ES-I3 (cell line): Measurements from ENCODE around the gene LRIG1.
A peak's percentile ranks its signal among the peaks of the same experiment; 100 is the strongest.

Experiments
- H3K36me3 ChIP-seq: 2 replicates; pipeline ENCODE4 v1.6.1; 2013; ENCODE audit warnings: mild to moderate bottlenecking, low read length, control low read depth, moderate library complexity; ENCODE audit not compliant: insufficient read depth
- H3K4me1 ChIP-seq: 2 replicates; pipeline ENCODE4 v1.6.1; 2013; ENCODE audit warnings: mild to moderate bottlenecking, control low read depth, low read length; ENCODE audit not compliant: insufficient read depth
- H3K9ac ChIP-seq: 2 replicates; pipeline ENCODE4 v1.6.1; 2013; ENCODE audit warnings: low read depth, mild to moderate bottlenecking, low read length, moderate library complexity
- H3K9me3 ChIP-seq: 2 replicates; pipeline ENCODE4 v1.6.1; 2013; ENCODE audit warnings: mild to moderate bottlenecking, low read length, moderate library complexity; ENCODE audit not compliant: control insufficient read depth, insufficient read depth

The LRIG1 gene, protein sequence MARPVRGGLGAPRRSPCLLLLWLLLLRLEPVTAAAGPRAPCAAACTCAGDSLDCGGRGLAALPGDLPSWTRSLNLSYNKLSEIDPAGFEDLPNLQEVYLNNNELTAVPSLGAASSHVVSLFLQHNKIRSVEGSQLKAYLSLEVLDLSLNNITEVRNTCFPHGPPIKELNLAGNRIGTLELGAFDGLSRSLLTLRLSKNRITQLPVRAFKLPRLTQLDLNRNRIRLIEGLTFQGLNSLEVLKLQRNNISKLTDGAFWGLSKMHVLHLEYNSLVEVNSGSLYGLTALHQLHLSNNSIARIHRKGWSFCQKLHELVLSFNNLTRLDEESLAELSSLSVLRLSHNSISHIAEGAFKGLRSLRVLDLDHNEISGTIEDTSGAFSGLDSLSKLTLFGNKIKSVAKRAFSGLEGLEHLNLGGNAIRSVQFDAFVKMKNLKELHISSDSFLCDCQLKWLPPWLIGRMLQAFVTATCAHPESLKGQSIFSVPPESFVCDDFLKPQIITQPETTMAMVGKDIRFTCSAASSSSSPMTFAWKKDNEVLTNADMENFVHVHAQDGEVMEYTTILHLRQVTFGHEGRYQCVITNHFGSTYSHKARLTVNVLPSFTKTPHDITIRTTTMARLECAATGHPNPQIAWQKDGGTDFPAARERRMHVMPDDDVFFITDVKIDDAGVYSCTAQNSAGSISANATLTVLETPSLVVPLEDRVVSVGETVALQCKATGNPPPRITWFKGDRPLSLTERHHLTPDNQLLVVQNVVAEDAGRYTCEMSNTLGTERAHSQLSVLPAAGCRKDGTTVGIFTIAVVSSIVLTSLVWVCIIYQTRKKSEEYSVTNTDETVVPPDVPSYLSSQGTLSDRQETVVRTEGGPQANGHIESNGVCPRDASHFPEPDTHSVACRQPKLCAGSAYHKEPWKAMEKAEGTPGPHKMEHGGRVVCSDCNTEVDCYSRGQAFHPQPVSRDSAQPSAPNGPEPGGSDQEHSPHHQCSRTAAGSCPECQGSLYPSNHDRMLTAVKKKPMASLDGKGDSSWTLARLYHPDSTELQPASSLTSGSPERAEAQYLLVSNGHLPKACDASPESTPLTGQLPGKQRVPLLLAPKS

DNA sequence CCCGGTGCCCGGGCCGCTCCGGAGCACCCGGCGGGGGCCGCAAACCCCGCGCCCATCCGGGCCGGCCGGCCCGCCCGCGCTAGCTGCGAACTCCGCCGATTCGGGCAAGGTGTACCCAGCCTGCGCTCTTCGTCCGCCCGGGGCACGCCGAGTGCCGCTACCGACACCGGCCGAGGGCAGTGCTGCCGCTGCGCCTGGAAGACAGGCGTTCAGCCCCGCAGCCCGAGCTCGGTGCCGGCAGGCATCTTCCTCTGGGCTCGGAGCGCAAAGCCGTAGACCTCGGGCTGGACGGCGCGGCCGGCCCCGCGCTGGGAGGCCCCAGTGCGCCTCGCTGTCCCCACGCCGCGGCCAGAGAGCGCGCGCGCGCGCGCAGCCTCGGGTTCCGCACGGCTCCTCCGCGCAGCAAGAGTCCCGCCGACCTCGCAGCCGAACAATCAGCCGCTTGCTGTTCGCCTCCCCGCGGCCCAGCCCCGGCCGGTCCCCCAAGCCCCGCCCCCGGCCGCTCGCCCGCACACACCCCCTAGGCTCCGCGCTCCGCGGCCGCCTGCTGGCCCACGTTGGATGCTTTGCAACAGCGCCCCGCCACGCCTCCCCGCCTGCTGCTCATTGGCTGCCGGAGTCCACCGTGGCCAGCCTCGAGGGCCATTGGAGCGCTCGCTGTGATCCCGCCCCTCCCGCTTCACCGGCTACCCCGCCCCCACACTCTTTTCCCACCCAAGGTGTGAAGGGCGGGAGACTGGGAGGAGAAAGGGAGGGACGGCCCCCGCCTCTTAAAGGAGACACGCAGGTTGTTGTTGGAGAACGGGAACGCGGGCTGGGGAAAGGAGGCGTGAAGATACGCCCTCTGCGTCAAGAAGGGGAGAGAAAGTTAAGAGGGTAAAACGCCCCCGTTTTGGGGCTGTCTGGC, at the start of gene LRIG1:
LRIG1 (minus strand) TSS at position 447 of the 907 bp plus-strand sequence. CDS start 615 bp downstream, outside the sequence.
- H3K9me3 ChIP-seq: no peaks in the 10 kb centered on the region
- H3K9ac ChIP-seq: peak within 1 kb of the TSS; percentile 91
- no peaks in the 10 kb centered on the region for H3K36me3 ChIP-seq
- peaks cover 36% of the 10 kb centered on the region for H3K4me1 ChIP-seq

DNA sequence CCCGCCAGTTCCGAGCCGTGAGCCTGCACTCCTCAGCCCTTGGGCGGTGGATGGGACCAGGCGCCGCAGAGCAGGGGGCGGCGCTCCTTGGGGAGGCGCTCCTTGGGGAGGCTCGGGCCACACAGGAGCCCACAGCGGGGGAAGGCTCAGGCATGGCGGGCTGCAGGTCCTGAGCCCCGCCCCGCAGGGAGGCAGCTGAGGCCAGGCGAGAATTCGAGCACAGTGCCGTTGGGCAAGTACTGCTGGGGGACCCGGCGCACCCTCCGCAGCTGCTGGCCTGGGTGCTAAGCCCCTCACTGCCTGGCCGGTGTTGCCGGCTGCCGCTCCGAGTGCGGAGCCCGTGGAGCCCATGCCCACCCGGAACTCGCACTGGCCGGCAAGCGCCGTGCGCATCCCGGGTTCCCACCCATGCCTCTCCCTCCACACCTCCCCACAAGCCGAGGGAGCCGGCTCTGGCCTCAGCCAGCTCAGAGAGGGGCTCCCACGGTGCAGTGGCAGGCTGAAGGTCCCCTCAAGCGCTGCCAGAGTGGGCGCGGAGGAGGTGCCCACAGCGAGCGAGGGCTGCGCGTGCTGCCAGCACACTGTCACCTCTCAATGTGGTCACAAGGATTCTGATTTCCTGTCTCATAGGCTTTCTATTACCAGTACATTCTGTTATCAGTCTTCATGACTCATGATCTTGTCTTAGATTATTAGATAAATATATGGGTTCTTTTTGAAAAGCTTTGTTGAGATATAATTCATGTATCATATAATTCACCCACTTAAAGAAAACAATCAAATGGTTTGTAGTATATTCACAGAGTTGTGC, 44.0 kb upstream of the LRIG1 start:
- no peaks in the 10 kb centered on the region for H3K9me3 ChIP-seq
- no peak overlapping the region for H3K9ac ChIP-seq
- H3K4me1 ChIP-seq: no peaks in the 10 kb centered on the region
- no peaks in the 10 kb centered on the region for H3K36me3 ChIP-seq

DNA sequence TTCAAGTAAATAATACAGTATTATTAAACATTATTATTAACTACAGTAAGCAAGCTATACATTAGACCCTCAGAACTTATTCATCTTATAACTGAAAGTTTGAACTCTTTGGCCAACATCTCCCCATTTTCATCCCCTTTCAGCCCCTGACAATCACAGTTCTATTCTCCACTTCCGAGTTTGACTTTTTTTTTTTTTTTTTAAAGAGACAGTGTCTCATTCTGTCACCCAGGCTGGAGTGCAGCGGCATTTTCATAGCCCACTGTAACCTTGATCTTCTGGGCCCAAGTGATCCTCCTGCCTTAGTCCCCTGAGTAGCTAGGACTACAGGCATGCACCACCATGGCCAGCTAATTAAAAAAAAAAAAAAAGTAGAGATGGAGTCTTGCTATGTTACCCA, 41.3 kb upstream of the LRIG1 start:
- no peaks in the 10 kb centered on the region for H3K9me3 ChIP-seq
- H3K4me1 ChIP-seq: no peaks in the 10 kb centered on the region
- H3K9ac ChIP-seq: no peak overlapping the region
- no peaks in the 10 kb centered on the region for H3K36me3 ChIP-seq

DNA sequence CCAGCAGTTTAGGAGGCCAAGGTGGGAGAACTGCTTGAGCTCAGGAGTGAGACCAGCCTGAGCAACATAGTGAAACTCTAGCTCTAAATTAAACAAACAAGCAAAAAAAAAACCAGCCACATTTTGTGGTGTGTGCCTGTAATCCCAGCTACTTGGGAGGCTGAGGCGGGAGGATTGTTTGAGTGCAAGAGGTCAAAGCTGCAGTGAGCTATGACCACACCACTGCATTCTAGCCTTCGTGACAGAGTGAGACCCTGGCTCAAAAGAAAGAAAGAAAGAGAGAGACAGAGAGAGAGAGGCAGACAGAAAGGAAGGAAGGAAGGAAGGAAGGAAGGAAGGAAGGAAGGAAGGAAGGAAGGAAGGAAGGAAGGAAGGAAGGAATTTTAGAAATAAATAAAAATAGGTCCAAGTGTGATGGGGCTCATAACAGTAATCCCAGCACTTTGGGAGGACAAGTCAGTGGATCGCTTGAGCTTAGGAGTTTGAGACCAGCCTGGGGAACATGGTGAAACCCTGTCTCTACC, 38.7 kb upstream of the LRIG1 start:
- H3K9me3 ChIP-seq: no peaks in the 10 kb centered on the region
- no peak overlapping the region for H3K9ac ChIP-seq
- no peaks in the 10 kb centered on the region for H3K36me3 ChIP-seq
- 0 out of 2 replicates have a peak, but pooled peaks cover 2% of the 10 kb centered on the region for H3K4me1 ChIP-seq

DNA sequence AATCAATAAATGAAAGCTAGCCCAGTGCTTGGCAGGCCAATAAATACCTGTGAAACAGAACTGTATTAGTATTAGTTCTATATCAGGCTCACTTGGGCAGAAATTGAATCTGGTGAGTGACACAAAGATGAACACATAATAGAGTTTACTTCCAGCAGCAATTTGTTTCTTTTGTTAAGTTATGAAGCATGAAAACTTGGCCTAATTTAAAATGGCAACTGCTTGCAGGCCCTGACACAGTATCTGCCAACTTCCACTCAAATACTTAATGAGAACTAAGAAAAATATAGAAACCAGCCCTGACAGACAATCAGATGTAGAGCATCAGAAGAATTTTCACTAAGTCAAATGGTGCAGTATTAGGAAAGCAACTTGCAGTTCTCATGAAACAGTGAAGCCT, 37.6 kb upstream of the LRIG1 start:
- Histone ChIP-seq H3K36me3 (no peaks in the 10 kb centered on the region), H3K4me1 (0 out of 2 replicates have a peak, but pooled peaks cover 6% of the 10 kb centered on the region), H3K9me3 (no peaks in the 10 kb centered on the region), H3K9ac (no peak overlapping the region)

DNA sequence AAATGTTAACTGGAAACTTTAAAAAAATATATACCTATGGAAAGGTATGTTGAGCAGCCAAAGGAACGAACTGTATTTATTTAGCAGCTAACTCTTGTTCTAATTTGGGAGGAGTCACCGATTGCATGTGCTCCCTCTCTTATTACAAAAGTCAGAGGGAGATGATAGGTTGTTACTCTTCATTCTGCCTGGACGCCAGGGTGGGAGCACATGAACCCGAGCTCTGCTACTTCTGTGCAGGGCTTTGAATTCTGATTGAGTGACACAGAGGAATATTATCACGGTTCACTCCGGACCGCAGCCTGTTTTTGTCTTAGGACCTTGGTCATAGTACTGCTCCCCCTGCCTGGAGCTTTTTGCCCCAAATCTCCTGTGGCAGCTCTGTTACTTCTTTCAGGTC, 36.9 kb upstream of the LRIG1 start:
- Histone ChIP-seq H3K4me1 (peaks cover 11% of the 10 kb centered on the region), H3K9me3 (no peaks in the 10 kb centered on the region), H3K36me3 (no peaks in the 10 kb centered on the region), H3K9ac (no peak overlapping the region)

DNA sequence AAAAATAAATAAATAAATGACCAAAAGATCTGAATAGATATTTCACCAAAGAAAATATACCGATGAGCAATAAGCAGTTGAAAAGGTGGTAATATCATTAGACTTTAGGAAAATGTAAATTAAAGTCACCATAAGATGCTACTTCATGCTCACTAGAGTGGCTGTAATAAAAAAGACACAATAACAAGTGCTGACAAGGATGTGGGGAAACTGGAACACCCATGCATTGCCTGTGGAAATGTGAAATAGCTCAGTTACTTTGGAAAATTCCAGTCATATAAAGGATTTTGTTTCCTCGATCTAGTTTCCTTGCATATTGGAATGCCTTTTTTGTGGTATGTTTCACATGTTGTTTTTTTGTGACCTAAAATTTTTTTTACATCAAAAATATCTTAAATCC, 36.0 kb upstream of the LRIG1 start:
- H3K9me3 ChIP-seq: no peaks in the 10 kb centered on the region

DNA sequence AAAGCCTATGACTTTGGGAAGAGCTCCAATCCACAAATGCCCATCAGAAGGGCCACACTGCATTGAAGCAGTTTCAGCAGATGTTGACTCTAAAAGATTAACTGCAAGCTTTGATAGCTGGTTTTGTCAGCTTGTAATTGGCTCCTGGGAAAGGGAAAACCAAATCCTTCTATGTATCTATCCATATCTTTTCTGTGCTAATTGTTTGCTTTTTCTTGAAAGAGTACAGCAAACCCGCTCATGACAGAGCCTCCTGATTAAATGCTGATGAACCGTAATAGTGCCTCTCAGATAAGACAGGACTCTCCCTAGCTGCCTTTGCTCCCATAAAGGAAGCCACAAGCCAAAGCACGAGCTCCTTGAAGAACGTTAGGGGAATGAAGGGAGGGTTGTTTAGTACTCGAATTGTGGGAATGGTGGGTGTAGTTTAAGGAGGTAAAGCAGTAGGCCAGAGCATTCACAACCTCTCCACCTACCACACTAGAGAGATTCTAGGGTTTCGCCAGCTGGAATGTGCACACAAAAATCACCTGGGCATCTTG, 33.6 kb upstream of the LRIG1 start:
- Histone ChIP-seq H3K9me3 (no peaks in the 10 kb centered on the region), H3K9ac (no peak overlapping the region), H3K4me1 (peaks cover 32% of the 10 kb centered on the region), H3K36me3 (no peaks in the 10 kb centered on the region)

More for the DNA sequence above, 36.0 kb upstream of the LRIG1 start:
- no peaks in the 10 kb centered on the region for H3K36me3 ChIP-seq
- no peak overlapping the region for H3K9ac ChIP-seq
- H3K4me1 ChIP-seq: peaks cover 16% of the 10 kb centered on the region

DNA sequence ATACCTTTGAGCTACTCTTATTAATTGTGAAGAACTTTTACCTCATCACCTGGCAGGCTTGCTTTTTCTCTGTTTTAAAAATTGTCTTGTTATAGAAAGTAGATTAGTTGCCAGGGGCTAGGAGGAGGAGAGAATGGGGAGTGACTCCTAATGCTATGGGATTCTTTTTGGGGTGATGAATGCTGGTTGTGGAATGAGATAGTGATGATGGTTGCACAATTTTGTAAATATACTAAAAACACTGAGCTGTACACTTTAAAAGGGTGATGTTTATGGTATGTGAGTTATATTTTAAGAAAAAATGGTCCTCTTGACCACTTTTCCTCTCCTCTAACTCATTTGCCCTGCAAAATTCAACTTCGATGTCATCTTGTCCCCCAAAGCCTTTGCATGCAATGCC, 31.8 kb upstream of the LRIG1 start:
- Histone ChIP-seq H3K4me1 (peaks cover 32% of the 10 kb centered on the region), H3K36me3 (no peaks in the 10 kb centered on the region), H3K9ac (no peak overlapping the region), H3K9me3 (no peaks in the 10 kb centered on the region)

DNA sequence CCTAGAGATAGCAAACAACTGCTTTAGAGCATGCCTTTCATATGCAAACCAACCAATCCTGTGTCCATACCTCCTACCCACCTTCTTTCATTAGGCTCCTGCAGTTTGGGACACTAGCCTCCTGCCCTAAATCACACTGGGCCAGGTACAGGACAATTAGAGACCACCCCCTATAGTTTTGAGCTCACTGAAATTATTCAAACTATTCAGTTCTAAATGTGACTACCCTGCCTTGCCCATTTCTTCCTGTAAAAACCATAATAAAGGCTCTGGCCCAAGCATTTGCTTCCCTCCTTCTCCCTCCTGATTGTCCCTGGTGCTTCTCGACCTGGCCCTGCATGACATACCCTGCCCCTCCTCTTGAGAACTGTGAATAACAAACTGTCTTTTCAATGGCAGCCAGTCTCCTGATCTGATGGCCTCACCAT, 31.4 kb upstream of the LRIG1 start:
- no peaks in the 10 kb centered on the region for H3K36me3 ChIP-seq
- H3K4me1 ChIP-seq: peaks cover 32% of the 10 kb centered on the region
- no peaks in the 10 kb centered on the region for H3K9me3 ChIP-seq
- no peak overlapping the region for H3K9ac ChIP-seq

DNA sequence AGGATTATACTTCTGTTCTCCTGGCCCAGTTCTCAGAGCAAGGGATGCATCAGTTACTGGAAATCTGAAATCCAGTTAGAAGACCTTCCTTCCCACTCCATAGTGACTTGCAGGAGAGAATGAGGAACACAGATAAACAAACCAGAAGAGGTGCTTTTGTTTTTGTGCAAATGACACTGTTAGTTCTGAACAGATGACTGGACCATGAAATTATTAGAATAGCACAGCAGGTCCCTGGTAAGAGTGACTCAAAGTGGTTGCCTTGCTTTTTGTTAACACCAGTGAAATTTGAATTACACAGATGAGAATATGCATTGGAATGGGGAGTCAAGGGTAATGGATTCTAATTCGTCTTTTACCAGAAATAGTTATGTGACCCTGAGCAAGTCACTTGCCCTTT, 30.4 kb upstream of the LRIG1 start:
- Histone ChIP-seq H3K9ac (no peak overlapping the region), H3K36me3 (no peaks in the 10 kb centered on the region), H3K9me3 (no peaks in the 10 kb centered on the region), H3K4me1 (peaks cover 32% of the 10 kb centered on the region)

DNA sequence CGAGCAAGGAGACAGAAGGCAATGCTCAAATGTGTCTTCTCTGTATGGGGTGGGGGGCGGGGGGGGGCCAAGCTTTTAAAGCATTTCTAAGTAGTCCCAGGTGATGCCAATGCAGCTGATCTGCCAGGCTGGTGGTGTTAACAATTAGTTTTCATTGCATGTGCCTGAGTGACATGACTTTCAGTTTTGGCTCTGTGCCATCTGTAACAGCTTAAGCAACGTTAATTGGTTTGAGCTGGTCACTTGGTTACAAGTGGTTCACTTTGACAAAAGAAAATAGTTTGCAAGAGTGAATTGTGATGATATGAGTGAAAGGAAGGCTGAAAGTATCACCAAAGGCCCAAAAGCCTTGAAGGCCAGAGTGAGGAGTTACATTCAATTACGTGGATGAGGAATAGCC, 26.4 kb upstream of the LRIG1 start:
- Histone ChIP-seq H3K36me3 (no peaks in the 10 kb centered on the region), H3K4me1 (peaks cover 18% of the 10 kb centered on the region), H3K9ac (no peak overlapping the region), H3K9me3 (no peaks in the 10 kb centered on the region)

DNA sequence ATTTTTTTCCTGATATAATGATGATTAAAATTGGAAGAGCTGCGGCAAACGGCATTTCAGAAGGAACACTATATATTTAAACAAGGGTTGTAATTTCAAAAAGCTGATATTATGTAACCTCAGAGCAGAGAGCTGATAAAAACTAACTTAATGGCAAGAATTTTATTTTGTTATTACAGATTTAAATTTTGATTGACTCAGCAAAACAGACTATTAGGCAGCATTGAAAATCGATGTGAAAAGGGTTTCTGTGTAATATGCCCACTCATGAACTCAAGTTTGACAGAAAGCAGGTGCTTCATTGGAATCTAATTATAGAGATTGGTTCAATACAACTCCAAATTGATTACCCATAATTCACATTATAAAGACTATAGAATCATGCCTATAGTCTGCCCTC, 24.9 kb upstream of the LRIG1 start:
- Histone ChIP-seq H3K9me3 (no peaks in the 10 kb centered on the region), H3K4me1 (peaks cover 10% of the 10 kb centered on the region; the same call in 1 of the 2 replicates), H3K9ac (no peak overlapping the region), H3K36me3 (no peaks in the 10 kb centered on the region)
